Activated B cell treated with CpG ODN at 0.5 μM for 24 hours (primary cell): ENCODE results near the gene PYGB. TPM values are rescaled to one million over a fixed set of nuclear protein-coding genes. Genes with fewer than 3 reads are reported as not detected.
A peak's percentile ranks its signal among the peaks of the same experiment; 100 is the strongest.

Experiments used
- ATAC-seq: fragments of 200-7000 bp; cut with Tn5 transposase; one replicate; pipeline ENCODE4 v1.10.0; 2021; ENCODE audit warnings: low read depth, mild to moderate bottlenecking, moderate library complexity
- CTCF ChIA-PET: fragments of 350-600 bp; sonication (Branson Sonifier 250); formaldehyde crosslinking; loops from one replicate; lab custom pipeline; 2021; ENCODE audit warnings: antibody characterized with exemption; lab: Charles Lee
- POLR2A ChIA-PET: fragments of 350-600 bp; sonication (Branson Sonifier 250); formaldehyde crosslinking; loops from one replicate; lab custom pipeline; 2021; ENCODE audit warnings: antibody characterized with exemption; lab: Charles Lee
- DNase-seq: peaks from one replicate; pipeline ENCODE4 v3.0.0; 2022
- H3K27ac Mint-ChIP-seq: one replicate; pipeline ENCODE4 v1.8.0; 2020; ENCODE audit warnings: mixed read lengths
- H3K27me3 Mint-ChIP-seq: one replicate; pipeline ENCODE4 v1.8.0; 2021; ENCODE audit warnings: mixed read lengths
- H3K36me3 Mint-ChIP-seq: one replicate; pipeline ENCODE4 v1.8.0; 2021; ENCODE audit warnings: low read depth, mixed read lengths
- H3K4me1 Mint-ChIP-seq: one replicate; pipeline ENCODE4 v1.8.0; 2021; ENCODE audit warnings: mixed read lengths
- H3K4me3 Mint-ChIP-seq: one replicate; pipeline ENCODE4 v1.8.0; 2020; ENCODE audit warnings: mild to moderate bottlenecking, mixed read lengths
- H3K9me3 Mint-ChIP-seq: one replicate; pipeline ENCODE4 v1.8.0; 2020; ENCODE audit warnings: mixed read lengths
- intact Hi-C: fragments of 100-400 bp; cut with micrococcal nuclease; formaldehyde crosslinking; loops from one replicate; pipeline ENCODE4 v1.15.1; 2024
- total RNA-seq: library from RNA; stranded (reverse); gene quantifications from 2 replicates; pipeline ENCODE4 v1.2.3, GENCODE V29; 2022
- TF ChIP-seq, protein P1 (sequence below): fragments of 200-600 bp; IDR thresholded peaks from one replicate; pipeline ENCODE4 v1.8.0; 2022; ENCODE audit warnings: antibody characterized with exemption, mild to moderate bottlenecking

Gene PYGB
- total RNA-seq, 1 donor from 2014 or later = 23.5 TPM

DNA sequence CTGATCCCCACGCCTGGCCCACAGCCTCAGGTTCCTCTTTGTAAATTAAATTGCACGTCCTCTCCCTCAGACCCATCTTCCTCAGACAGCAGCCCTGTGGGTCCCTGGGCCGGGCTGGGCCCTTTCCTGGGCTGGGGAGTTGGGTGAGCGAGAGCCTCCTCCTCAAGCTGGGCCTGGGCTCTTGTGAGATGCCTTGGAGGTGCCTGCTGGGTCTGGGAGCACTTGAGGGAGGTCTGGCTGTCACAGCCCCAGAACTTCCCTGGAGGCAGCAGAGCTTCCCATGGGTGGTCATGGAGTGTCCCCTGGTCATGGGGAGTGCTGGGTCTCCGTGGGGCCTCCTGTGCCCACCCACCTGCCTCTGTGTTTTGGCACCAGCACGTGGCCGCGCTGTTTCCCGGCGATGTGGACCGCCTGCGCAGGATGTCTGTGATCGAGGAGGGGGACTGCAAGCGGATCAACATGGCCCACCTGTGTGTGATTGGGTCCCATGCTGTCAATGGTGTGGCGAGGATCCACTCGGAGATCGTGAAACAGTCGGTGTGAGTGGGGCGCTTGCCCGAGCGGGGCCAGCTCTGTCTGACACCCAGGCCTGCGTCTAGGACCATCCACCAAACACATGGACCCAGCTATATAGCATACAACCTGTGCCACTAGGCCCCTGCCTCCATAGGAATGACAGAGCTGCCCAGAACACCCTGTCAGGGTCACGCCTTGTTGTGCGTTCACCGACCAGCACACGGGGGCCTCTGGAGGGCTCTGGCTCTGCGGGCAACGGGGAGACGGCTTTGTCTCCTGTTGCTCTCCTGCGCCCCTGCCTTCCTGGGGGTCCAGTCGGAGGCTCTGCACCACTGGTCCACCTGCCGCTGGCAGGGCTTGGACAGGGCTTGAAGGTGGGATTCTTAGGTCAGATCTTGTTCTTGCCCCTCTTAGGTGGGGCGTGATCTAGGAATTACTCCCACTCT is 33.0 kb downstream of the PYGB start:
- POLR2A ChIA-PET = interaction anchor here (0.6 to 1.0 kb wide), 3 partner anchors 33 to 38 kb away, joined by 3 to 5 read pairs (median 5); partner anchors contain the start of gene PYGB
- Mint-ChIP-seq H3K4me3 (no peak overlapping the region), H3K9me3 (no peaks in the 10 kb centered on the region), H3K36me3 (peaks cover 59% of the 10 kb centered on the region), H3K27ac (no peak overlapping the region), H3K4me1 (peaks cover 27% of the 10 kb centered on the region), H3K27me3 (no peaks in the 10 kb centered on the region)
- TF ChIP-seq, protein P1, sequence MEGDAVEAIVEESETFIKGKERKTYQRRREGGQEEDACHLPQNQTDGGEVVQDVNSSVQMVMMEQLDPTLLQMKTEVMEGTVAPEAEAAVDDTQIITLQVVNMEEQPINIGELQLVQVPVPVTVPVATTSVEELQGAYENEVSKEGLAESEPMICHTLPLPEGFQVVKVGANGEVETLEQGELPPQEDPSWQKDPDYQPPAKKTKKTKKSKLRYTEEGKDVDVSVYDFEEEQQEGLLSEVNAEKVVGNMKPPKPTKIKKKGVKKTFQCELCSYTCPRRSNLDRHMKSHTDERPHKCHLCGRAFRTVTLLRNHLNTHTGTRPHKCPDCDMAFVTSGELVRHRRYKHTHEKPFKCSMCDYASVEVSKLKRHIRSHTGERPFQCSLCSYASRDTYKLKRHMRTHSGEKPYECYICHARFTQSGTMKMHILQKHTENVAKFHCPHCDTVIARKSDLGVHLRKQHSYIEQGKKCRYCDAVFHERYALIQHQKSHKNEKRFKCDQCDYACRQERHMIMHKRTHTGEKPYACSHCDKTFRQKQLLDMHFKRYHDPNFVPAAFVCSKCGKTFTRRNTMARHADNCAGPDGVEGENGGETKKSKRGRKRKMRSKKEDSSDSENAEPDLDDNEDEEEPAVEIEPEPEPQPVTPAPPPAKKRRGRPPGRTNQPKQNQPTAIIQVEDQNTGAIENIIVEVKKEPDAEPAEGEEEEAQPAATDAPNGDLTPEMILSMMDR = no peak
- CTCF ChIA-PET = no interaction called here
- intact Hi-C loops = no loop called here
- no peak for ATAC-seq
- peak; percentile 12 for DNase-seq

DNA sequence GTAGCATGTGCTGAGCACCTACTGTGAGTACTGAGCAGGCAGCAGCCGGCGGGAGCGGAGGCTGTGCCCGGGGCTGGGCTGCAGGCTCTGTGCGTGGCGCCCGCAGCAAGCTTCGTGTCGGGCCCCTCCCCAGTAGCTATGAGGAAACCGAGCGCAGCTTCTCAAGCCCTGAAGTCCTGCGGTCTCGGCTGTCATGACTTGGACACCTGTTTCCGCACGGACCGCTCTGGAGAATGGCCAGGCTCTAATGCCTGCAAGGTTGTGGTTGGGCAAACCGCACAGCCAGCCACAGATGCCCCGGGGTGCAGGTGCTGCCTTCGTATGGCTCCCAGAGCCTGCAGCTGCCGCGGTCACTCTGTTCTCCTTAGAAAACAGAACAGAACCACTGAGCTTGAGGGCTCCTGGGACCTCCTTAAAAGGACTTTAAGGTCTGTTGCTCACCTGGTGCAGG is 33.7 kb downstream of the PYGB start:
- ATAC-seq (peak; percentile 66), DNase-seq (peak; percentile 20)
- Mint-ChIP-seq H3K36me3 (peaks cover 61% of the 10 kb centered on the region), H3K4me3 (no peak overlapping the region), H3K27ac (no peak overlapping the region), H3K4me1 (peaks cover 27% of the 10 kb centered on the region), H3K9me3 (no peaks in the 10 kb centered on the region), H3K27me3 (no peaks in the 10 kb centered on the region)
- POLR2A ChIA-PET = interaction anchor here (0.6 to 1.0 kb wide), 4 partner anchors 33 to 86 kb away, joined by 3 to 5 read pairs (median 4); partner anchors contain the start of genes ENTPD6 and PYGB
- TF ChIP-seq, protein P1 = no peak
- intact Hi-C loops = no loop called here
- CTCF ChIA-PET = no interaction called here

DNA sequence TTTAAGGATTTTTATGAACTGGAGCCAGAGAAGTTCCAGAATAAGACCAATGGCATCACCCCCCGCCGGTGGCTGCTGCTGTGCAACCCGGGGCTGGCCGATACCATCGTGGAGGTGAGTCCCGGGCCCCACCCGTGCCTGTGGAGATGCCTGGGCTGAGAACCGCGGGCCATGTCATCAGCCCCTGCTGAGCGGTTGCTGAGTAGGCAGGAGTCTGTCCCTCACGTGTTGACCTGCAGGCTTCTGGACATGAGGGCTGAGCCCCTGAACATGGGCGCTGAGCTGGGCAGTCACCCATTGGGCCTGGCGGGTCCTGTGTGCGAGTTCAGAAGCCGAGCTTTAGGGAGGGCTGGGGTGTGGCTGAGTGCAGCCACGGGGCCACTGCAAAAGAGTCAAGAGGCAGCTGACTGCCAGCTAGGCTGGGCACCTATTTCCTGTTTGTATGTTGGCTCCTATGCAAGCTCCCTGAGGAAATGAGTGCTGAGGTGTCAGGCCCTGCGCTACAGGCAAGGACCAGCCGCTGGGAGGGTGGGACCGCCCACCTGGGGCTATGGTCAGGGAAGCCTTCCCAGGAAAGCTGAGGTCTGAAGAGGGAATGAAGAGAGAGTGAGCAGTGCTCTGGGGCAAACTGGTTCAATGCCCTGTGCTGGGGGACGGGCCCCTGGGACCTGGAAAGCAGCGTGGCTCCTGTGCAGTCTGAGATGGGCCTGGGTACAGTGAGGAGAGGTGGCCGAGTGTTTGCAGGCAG is 34.3 kb downstream of the PYGB start:
- DNase-seq (peak; percentile 13), ATAC-seq (no peak)
- peaks cover 61% of the 10 kb centered on the region for H3K36me3 Mint-ChIP-seq
- no peaks in the 10 kb centered on the region for H3K27me3 Mint-ChIP-seq
- TF ChIP-seq, protein P1 = no peak
- H3K4me3 Mint-ChIP-seq = no peak overlapping the region
- peaks cover 27% of the 10 kb centered on the region for H3K4me1 Mint-ChIP-seq
- CTCF ChIA-PET = no interaction called here
- H3K27ac Mint-ChIP-seq = peak overlapping the region; percentile 12
- intact Hi-C loops = no loop called here
- H3K9me3 Mint-ChIP-seq = no peaks in the 10 kb centered on the region
- POLR2A ChIA-PET = interaction anchor here (0.9 to 1.0 kb wide), 3 partner anchors 35 to 87 kb away, joined by 4 to 5 read pairs (median 5); partner anchors contain the start of genes ENTPD6 and PYGB

DNA sequence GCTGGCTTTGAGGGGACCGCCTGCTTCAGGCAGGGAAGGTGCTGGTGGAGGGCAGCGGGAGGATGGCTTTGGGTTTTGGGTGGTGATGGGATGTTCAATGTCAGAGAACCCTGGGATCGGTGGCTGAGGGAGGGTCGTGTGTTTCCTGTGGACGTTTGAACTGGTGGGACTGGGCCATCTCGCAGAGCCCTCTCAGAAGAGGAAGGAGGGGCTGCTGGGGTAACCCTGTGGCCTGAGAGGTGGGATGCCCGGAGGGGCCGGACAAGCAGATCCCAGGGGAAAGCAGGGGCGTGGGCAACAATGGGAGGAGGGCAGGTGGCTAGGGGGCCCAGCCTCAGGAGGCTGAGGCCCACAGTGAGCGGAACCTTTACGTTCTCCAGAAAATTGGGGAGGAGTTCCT is 34.9 kb downstream of the PYGB start:
- peaks cover 27% of the 10 kb centered on the region for H3K4me1 Mint-ChIP-seq
- peaks cover 58% of the 10 kb centered on the region for H3K36me3 Mint-ChIP-seq
- DNase-seq (no peak), ATAC-seq (no peak)
- CTCF ChIA-PET = no interaction called here
- no peak overlapping the region for H3K27ac Mint-ChIP-seq
- intact Hi-C loops = no loop called here
- no peaks in the 10 kb centered on the region for H3K9me3 Mint-ChIP-seq
- POLR2A ChIA-PET = no interaction called here
- H3K27me3 Mint-ChIP-seq = no peaks in the 10 kb centered on the region
- H3K4me3 Mint-ChIP-seq = no peak overlapping the region
- TF ChIP-seq, protein P1 = no peak
